OCI-LY1 (cell line): ENCODE data around the gene MICAL2.

ENCODE experiments used
- H2AFZ ChIP-seq: fragments of 200-600 bp; sonication (generic), shearing (Covaris generic); 2 replicates; pipeline ENCODE4 v1.6.0; 2014; ENCODE audit warnings: antibody characterized with exemption, mild to moderate bottlenecking, low read length
- H3F3A ChIP-seq: fragments of 200-600 bp; sonication (generic), shearing (Covaris generic); 2 replicates; pipeline ENCODE4 v1.6.0; 2014; ENCODE audit warnings: mild to moderate bottlenecking, antibody characterized with exemption, low read length, moderate library complexity; ENCODE audit not compliant: insufficient read depth
- H3K27ac ChIP-seq: fragments of 200-600 bp; sonication (generic); 2 replicates; pipeline ENCODE4 v1.5.1; 2014; ENCODE audit warnings: low read length, mixed run types, mild to moderate bottlenecking, low read depth; ENCODE audit not compliant: poor library complexity, severe bottlenecking
- H3K27me3 ChIP-seq: fragments of 200-600 bp; sonication (generic); 2 replicates; pipeline ENCODE4 v1.6.0; 2014; ENCODE audit warnings: antibody characterized with exemption, mild to moderate bottlenecking, low read length, moderate library complexity; ENCODE audit not compliant: insufficient read depth
- H3K36me3 ChIP-seq: fragments of 200-600 bp; sonication (generic); 2 replicates; pipeline ENCODE4 v1.6.1; 2014; ENCODE audit warnings: mild to moderate bottlenecking, antibody characterized with exemption, low read length, moderate library complexity, mixed read lengths; ENCODE audit not compliant: insufficient read depth
- H3K4me1 ChIP-seq: fragments of 200-600 bp; sonication (generic); 2 replicates; pipeline ENCODE4 v1.5.1; 2014; ENCODE audit warnings: mild to moderate bottlenecking, low read length, moderate library complexity; ENCODE audit not compliant: insufficient read depth, severe bottlenecking
- H3K4me2 ChIP-seq: fragments of 200-600 bp; sonication (generic), shearing (Covaris generic); 2 replicates; pipeline ENCODE4 v1.6.1; 2014; ENCODE audit warnings: low read length
- H3K4me3 ChIP-seq: fragments of 200-600 bp; sonication (generic); 2 replicates; pipeline ENCODE4 v1.5.1; 2014; ENCODE audit warnings: low read length, low read depth, mild to moderate bottlenecking, mixed read lengths; ENCODE audit not compliant: poor library complexity, severe bottlenecking
- H3K79me2 ChIP-seq: fragments of 200-600 bp; shearing (Covaris generic); 2 replicates; pipeline ENCODE4 v1.6.1; 2016; ENCODE audit warnings: mixed run types, low read length, mixed read lengths; ENCODE audit not compliant: insufficient read depth
- H3K9ac ChIP-seq: fragments of 200-600 bp; sonication (generic), shearing (Covaris generic); 2 replicates; pipeline ENCODE4 v1.6.1; 2014; ENCODE audit warnings: mild to moderate bottlenecking, low read length, mixed read lengths
- H3K9me2 ChIP-seq: fragments of 200-600 bp; sonication (generic), shearing (Covaris generic); 2 replicates; pipeline ENCODE4 v1.6.1; 2014; ENCODE audit warnings: low read depth, mild to moderate bottlenecking, low read length, mixed read lengths
- H3K9me3 ChIP-seq: fragments of 200-600 bp; shearing (Covaris generic); 2 replicates; pipeline ENCODE4 v1.6.1; 2014; ENCODE audit warnings: low read length, mixed read lengths
- H4K20me1 ChIP-seq: fragments of 200-600 bp; sonication (generic), shearing (Covaris generic); 2 replicates; pipeline ENCODE4 v1.6.0; 2016; ENCODE audit warnings: mild to moderate bottlenecking, low read length; ENCODE audit not compliant: insufficient read depth
- CTCF ChIP-seq: fragments of 200-600 bp; sonication (generic), shearing (Covaris generic); IDR thresholded peaks from 2 replicates; pipeline ENCODE4 v1.5.1; 2017; ENCODE audit warnings: mild to moderate bottlenecking, antibody characterized with exemption, low read length, moderate library complexity, mixed read lengths
- EZH2 ChIP-seq: fragments of 200-600 bp; sonication (generic), shearing (Covaris generic); IDR thresholded peaks from 2 replicates; pipeline ENCODE4 v1.8.0; 2017; ENCODE audit warnings: borderline replicate concordance, mixed run types, mild to moderate bottlenecking, antibody characterized with exemption, low read length, moderate library complexity, mixed read lengths

The MICAL2 gene

GRCh38 chr11:12269104-12269441, 158.7 kb downstream of the MICAL2 start:
- Histone ChIP-seq H3K9me2 (no peaks in the 10 kb centered on the region), H3K27me3 (no peaks in the 10 kb centered on the region), H3K4me2 (no peak overlapping the region), H3K79me2 (no peaks in the 10 kb centered on the region), H3K4me3 (no peak overlapping the region), H3K9me3 (no peaks in the 10 kb centered on the region), H3K36me3 (no peaks in the 10 kb centered on the region), H3K9ac (no peak overlapping the region), H3K27ac (no peak overlapping the region), H3K4me1 (no peaks in the 10 kb centered on the region), H3F3A (no peaks in the 10 kb centered on the region), H4K20me1 (no peaks in the 10 kb centered on the region), H2AFZ (no peak overlapping the region)
- TF ChIP-seq EZH2 (no peak), CTCF (no peak)

- Histone ChIP-seq H3K4me3 (no peak overlapping the region), H3F3A (no peaks in the 10 kb centered on the region), H3K9me2 (no peaks in the 10 kb centered on the region), H3K4me1 (no peaks in the 10 kb centered on the region), H3K9me3 (no peaks in the 10 kb centered on the region), H3K27ac (no peak overlapping the region), H2AFZ (no peak overlapping the region), H3K4me2 (no peak overlapping the region), H3K36me3 (no peaks in the 10 kb centered on the region), H3K27me3 (no peaks in the 10 kb centered on the region), H4K20me1 (no peaks in the 10 kb centered on the region), H3K9ac (no peak overlapping the region), H3K79me2 (no peaks in the 10 kb centered on the region)
- no peak for TF ChIP-seq EZH2
- TF ChIP-seq CTCF = no peak
These were observed 159.2 kb downstream of the MICAL2 start for GRCh38 chr11:12269446-12270214.

GRCh38 chr11:12270215-12270797, 159.9 kb downstream of the MICAL2 start:
- H3K9me2 ChIP-seq = no peaks in the 10 kb centered on the region
- no peak for TF ChIP-seq CTCF
- H4K20me1 ChIP-seq = no peaks in the 10 kb centered on the region
- no peak overlapping the region for H3K4me2 ChIP-seq
- H3K36me3 ChIP-seq = no peaks in the 10 kb centered on the region
- no peak overlapping the region for H3K27ac ChIP-seq
- H3K27me3 ChIP-seq = no peaks in the 10 kb centered on the region
- no peak overlapping the region for H2AFZ ChIP-seq
- H3K4me3 ChIP-seq = no peak overlapping the region
- no peaks in the 10 kb centered on the region for H3K79me2 ChIP-seq
- H3K9ac ChIP-seq = no peak overlapping the region
- no peaks in the 10 kb centered on the region for H3K4me1 ChIP-seq
- H3F3A ChIP-seq = no peaks in the 10 kb centered on the region
- H3K9me3 ChIP-seq = no peaks in the 10 kb centered on the region
